AG08395 (cell line): ENCODE data around the gene PAK5.
A peak's percentile ranks its signal among the peaks of the same experiment; 100 is the strongest.

Source experiments
- DNase-seq: peaks from one replicate; pipeline ENCODE4 v3.0.0; 2012; ENCODE audit warnings: mixed read lengths, low spot score

The PAK5 gene

GRCh38 chr20:9517297-9518162 lies 321.3 kb downstream of the PAK5 start:
- no peak for DNase-seq

- peak; percentile 45 for DNase-seq
Observed at GRCh38 chr20:9516234-9516871, 322.5 kb downstream of the PAK5 start.

DNA sequence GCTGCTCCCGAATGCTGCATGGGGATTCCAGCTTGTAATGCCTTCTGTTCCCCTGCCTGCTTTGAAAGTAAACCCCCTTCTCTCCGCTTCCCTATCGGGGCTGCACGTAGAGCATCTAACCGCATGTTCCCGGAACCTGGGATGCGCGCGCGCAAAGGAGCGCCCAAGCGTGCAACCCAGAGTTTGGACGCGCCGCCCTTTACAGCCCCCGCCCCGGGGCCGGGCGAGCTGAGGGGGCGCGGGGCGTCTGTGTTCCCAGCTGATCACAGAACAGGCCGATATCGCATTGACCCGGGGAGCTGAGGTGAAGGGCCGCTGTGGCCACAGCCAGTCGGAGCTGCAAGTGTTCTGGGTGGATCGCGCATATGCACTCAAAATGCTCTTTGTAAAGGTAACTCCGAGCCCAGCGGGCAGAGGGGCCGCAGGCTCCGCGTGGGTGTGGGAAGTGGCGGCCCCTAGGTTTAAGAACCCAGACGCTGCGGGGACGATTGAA lies 323.1 kb downstream of the PAK5 start:
- no peak for DNase-seq

- DNase-seq, result no peak
Observed at GRCh38 chr20:9515214-9515585, 323.7 kb downstream of the PAK5 start.

DNA sequence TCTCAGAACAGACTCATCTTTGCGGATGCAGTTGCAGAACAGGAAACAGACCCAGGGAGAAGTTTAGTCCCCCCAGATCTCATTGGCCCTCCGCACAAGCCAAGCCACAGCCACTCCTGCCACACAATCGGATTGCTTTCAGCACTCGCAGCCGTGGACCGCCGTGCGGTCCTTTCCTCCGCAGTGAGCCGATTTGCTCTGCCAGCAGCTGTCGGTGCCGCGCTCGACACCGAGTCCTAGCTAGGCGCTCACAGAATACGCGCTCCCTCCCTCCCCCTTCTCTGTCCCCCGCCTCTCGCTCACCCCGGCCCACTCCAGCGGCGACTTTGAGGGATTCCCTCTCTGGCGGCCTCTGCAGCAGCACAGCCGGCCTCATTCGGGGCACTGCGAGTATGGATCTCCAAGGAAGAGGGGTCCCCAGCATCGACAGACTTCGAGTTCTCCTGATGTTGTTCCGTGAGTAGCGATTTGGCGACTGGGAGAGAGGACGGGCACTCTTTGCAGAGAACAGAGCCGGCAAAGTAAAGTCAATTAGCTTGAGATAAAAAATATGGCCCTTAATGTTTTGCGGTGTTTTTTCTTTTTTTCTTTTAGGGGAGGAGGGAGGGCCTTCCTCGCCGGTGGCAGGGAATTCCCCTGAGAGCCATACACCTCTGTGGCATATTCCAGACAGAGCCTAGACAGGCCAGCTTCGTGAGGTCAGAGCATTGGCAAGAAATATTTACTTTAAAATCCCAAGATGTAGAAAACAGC lies 324.2 kb downstream of the PAK5 start, which contains the start of gene LAMP5:
Gene LAMP5 (plus strand): TSS at position 130 of the 753 bp plus-strand sequence. CDS start 263 bp downstream, at position 393.
- no peak for DNase-seq

- DNase-seq, result no peak
Observed at GRCh38 chr20:9514072-9514460, 324.8 kb downstream of the PAK5 start.

DNA sequence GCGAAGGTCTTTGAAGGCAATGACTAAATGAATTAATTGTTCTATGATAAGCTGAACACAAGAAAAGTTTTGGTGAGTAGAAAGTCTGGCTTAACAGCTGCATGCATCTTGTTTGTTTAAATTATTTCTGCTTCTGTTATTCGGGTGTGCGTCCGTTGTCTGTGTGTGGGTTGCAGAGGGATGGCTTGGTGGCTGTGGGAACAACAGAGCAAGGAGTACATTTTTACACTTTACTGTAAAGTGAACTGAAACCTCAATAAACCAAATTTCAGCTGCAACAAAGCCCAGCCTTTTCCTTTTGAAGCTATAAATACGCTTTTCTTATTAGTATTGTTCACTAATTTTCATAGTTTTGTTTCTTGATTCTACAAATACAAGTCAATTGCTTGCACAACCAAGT lies 328.0 kb downstream of the PAK5 start:
- DNase-seq, result no peak

DNA sequence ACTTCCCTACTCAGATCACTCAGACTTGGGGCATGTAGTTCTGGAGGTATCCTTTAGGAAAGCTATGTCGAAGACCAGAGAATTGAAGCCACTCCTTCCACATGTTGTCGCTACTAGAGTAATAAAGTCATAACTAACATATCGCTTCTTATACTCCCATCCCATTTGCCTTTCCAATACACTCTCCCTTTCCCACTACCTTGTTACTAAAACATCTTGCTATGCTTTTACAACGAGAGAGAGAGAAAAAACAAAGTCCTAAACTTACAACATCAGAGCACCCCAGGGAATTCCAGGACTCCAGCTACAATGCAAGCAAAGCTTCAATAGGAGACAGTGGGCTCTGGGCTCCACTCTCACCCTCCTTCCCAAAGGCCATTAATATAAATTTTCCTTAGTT lies 329.6 kb downstream of the PAK5 start:
- no peak for DNase-seq

- no peak for DNase-seq
Observed at GRCh38 chr20:9508696-9509178, 330.1 kb downstream of the PAK5 start.

- no peak for DNase-seq
Observed at GRCh38 chr20:9508240-9508661, 330.6 kb downstream of the PAK5 start.

DNA sequence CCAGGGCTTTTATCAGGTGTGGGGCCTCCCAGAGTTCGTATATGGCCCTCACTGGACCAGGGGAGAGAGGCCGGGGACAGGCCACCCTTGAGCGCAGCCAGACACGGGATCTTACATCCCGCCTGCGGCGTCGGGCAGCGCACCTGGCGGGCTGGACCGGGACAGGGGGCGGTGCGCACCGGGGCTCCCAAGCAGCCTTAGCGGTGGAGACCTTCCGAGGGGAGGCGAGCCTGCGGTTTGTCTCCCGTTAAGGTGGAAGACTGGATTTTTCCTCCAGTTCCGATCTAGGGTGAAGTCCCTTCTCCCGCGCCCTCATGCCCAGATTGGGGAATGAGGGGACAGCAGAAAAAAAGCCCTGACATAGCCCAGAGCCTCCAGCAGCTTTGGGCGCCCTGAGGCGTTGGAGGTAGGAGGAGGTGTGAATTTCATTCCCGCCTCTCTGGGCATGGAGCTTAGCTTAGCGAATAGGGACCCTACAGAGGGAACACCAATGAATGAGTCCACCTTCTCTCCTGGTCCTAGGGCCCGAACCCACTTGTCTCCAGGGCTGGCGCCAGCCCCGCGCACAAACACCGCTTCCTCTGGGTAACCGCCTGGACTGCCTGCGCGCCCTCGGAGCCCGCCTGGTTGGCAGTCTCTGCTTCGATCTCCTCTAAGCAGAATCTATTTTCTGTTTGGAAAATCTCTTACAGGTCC lies 331.2 kb downstream of the PAK5 start:
- no peak for DNase-seq

DNA sequence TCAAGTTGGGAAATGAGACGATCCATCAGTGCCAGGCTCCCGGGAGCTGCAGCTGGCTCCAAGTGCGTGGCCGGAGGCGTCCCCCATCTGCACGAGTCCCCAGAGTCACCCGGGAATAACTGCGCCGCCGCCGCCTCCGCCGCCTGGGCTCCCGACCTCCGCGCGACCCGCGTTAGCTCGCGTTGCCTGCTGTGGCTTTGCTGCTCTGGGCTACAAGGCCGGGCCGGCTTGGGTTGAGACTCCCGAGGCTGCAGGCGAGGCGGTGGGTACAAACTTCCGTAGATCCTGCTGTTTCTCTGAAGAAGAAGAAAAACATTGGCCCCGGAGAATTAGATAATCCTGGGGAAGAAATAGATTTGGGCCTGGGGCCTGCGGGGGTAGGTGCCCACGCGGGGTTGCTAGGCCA lies 331.9 kb downstream of the PAK5 start:
- no peak for DNase-seq

GRCh38 chr20:9506280-9506821 lies 332.5 kb downstream of the PAK5 start:
- DNase-seq, result no peak

- DNase-seq, result peak; percentile 59
Observed at GRCh38 chr20:9503526-9504245, 335.2 kb downstream of the PAK5 start.

DNA sequence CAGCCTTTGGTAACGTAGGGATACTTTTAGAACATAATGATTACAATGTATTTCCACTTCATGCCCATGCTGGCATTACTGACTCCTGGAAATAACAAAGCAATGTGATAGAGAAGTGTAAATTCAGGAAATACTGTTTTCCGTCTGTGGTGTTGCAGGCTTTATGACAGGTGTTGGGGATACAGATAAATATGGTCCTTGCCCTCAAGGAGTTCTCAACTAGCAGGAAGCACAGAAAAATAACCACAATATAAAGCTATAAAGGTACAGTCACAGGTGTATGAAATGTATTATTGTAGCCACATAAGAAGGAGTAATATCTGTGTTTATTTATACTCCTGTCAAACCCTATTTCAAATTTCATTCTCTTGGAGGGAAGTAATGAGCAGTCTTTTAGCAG lies 337.4 kb downstream of the PAK5 start:
- DNase-seq, result no peak

DNA sequence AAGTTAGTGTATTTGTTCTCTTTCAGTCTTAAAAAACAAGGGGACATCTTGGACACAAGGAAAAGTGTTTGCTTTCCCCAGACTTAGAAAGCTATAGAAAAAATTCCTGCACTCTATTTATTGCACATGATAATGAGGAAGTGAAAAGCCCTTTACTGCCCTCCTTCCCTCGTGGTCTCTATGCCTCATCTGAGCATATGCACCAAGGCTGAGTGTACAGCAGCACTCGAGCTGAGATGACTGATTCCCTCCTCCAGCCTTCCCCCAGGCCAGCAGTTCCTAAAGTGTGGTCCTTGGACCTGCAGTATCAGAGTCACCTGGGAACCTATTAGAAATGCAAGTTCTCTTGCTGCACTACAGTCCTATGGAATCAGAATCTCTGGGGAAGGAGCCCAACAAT lies 338.8 kb downstream of the PAK5 start:
- DNase-seq, result no peak

- no peak for DNase-seq
Observed at GRCh38 chr20:9499126-9499899, 339.6 kb downstream of the PAK5 start.

GRCh38 chr20:9498322-9498721 lies 340.6 kb downstream of the PAK5 start:
- no peak for DNase-seq

DNA sequence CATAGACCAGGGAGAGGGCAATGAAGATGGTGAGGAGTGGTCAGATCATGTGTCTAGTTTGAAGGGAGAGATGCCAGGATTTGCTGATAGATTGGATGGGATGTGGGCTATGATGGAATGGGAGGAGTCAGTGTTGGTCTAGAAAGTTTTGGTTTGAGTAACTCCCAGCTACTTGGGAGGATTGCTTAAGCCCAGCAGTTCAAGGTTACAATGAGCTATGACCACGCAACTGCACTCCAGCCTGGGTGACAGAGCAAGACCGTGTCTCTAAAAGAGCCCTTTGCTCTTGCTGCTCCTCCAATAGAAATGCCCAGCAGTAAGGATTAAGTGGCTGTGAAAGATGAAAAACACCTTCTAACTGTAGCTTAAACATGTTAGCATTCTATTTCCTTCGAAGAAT lies 342.7 kb downstream of the PAK5 start:
- DNase-seq, result no peak

DNA sequence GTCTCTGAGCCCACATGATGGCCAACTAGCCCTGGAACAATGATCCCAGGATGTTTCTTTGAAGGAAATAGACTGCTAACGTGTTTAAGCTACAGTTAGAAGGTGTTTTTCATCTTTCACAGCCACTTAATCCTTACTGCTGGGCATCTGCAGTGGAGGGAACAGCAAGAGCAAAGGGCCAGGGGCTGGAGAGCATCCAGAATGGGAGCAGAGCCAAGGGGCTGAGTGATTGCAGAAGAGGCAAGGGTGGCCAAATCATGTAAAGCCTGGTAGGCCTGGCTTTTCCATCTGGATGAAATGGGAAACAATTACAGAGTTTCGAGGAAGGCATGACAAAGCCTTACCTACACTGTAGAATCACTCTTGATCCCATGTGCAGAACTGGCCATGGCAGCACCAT lies 343.2 kb downstream of the PAK5 start:
- DNase-seq, result no peak
